Kidney (tissue), 14 donors: ENCODE data around the gene RUSC1. TPM values are rescaled to one million over a fixed set of nuclear protein-coding genes. Genes with fewer than 3 reads are reported as not detected.

Experiments
- DNase-seq, 5 donors: peaks; one replicate each; pipeline ENCODE4 v3.0.0-alpha.2; 2013 to 2020
- FAIRE-seq: peaks from 2 replicates; lab custom pipeline; 2012; peaks lifted over from hg19 to GRCh38; lab: Jason Lieb, UNC
- H3K27ac ChIP-seq, 2 donors: one replicate each; pipeline ENCODE4 v1.7.0; 2013; ENCODE audit warnings: low read depth in 2 of 2, low read length in 2 of 2, inconsistent platforms in 1 of 2
- H3K27me3 ChIP-seq: one replicate; pipeline ENCODE4 v1.7.1; 2013; ENCODE audit warnings: low read length, inconsistent platforms; ENCODE audit not compliant: control insufficient read depth, insufficient read depth
- H3K36me3 ChIP-seq, 3 donors: one replicate each; pipeline versions ENCODE4 v1.7.0 to v1.7.1; 2013; ENCODE audit warnings: low read length in 3 of 3, control low read depth in 1 of 3, inconsistent platforms in 1 of 3; ENCODE audit not compliant: insufficient read depth in 3 of 3, control insufficient read depth in 2 of 3
- H3K4me1 ChIP-seq, 3 donors: one replicate each; pipeline versions ENCODE4 v1.7.0 to v1.7.1; 2013; ENCODE audit warnings: low read length in 3 of 3, inconsistent platforms in 1 of 3, low read depth in 1 of 3; ENCODE audit not compliant: control insufficient read depth in 2 of 3, insufficient read depth in 2 of 3
- H3K4me3 ChIP-seq, 3 donors: one replicate each; pipeline versions ENCODE4 v1.7.0 to v1.8.1; 2013; ENCODE audit warnings: low read length in 3 of 3, control low read depth in 1 of 3, inconsistent platforms in 1 of 3
- H3K9ac ChIP-seq, 3 donors: one replicate each; pipeline versions ENCODE4 v1.7.0 to v1.7.1; 2013; ENCODE audit warnings: low read length in 3 of 3, control low read depth in 1 of 3, inconsistent platforms in 1 of 3
- H3K9me3 ChIP-seq, 3 donors: one replicate each; pipeline versions ENCODE4 v1.7.0 to v1.7.1; 2013; ENCODE audit warnings: low read length in 3 of 3, control low read depth in 1 of 3, inconsistent platforms in 1 of 3; ENCODE audit not compliant: control insufficient read depth in 2 of 3, insufficient read depth in 1 of 3
- CTCF ChIP-seq: IDR thresholded peaks from 3 replicates; pipeline ENCODE4 v1.5.1; 2012; ENCODE audit warnings: mild to moderate bottlenecking, moderate library complexity, borderline replicate concordance; ENCODE audit not compliant: insufficient read depth; ENCODE audit errors: extremely low read depth
- intact Hi-C: fragments of 100-400 bp; cut with DNase I; formaldehyde crosslinking; loops from one replicate; pipeline ENCODE4 v1.11.1; 2022
- microRNA-seq: library from miRNA; unstranded; fragments of <30 nt; microRNA quantifications from one replicate; pipeline ENCODE4 v1.2.0, GENCODE V29; 2020
- polyA plus RNA-seq: library from polyadenylated mRNA; stranded (reverse); fragments of 350-450 nt; fragmentation: Illumina TruSeq; extraction: RNeasy Lipid Tissue Mini Kit (QIAGEN cat#74804); gene quantifications from one replicate; pipeline ENCODE4 v1.2.3, GENCODE V29; 2014; ENCODE audit warnings: low read depth, low replicate concordance; ENCODE audit not compliant: insufficient read depth
- total RNA-seq: library from RNA; stranded (reverse); fragmentation: NEBNext Ultra II Directional; extraction: Animal tissue kit (Norgen Biotek cat#: 25700); gene quantifications from one replicate; pipeline ENCODE4 v1.2.1, GENCODE V29; 2021
- donor health status: control.
- donor health status: control.
- donor health status: control.
- donor health status: control.
- donor health status: control.
- donor health status: DM: yes; HTN: yes; CAD: no.
- donor health status: Normal renal cell carcinoma (clear cell type).

Gene RUSC1
- total and polyA plus RNA-seq, 2 donors from 2014 or later = 29.7 to 32.7 TPM

- intact Hi-C loops = no loop called here
- no peak overlapping the region for H3K27ac ChIP-seq
- FAIRE-seq (peak; percentile 56), DNase-seq (peak in 2 of 5 donors; percentile 78 to 88)
- H3K9ac ChIP-seq = no peak overlapping the region
- H3K27me3 ChIP-seq = no peaks in the 10 kb centered on the region
- no peaks in the 10 kb centered on the region for H3K9me3 ChIP-seq
- no peak overlapping the region for H3K4me3 ChIP-seq
- peaks cover 0 to 25% (median 2%) of the 10 kb centered on the region in 3 donors for H3K36me3 ChIP-seq
- no peaks in the 10 kb centered on the region for H3K4me1 ChIP-seq
- TF ChIP-seq CTCF = no peak
Observed at GRCh38 chr1:155379631-155380090, 59.0 kb downstream of the RUSC1 start.

Small RNA genes lying within 50 kb of the gene (microRNA-seq; reads per million reads assigned to microRNA genes)
- gene MIR555 = not detected

Other genes starting within 250 kb of the RUSC1 start
- gene EFNA3, start 242.1 kb upstream of the RUSC1 start, total RNA-seq = 1.7 TPM
- gene EFNA3, start 242.1 kb upstream of the RUSC1 start, polyA plus RNA-seq = 1.2 TPM
- gene EFNA1, start 193.0 kb upstream of the RUSC1 start, total RNA-seq = 133 TPM
- 61.1 TPM for gene EFNA1, start 193.0 kb upstream of the RUSC1 start, polyA plus RNA-seq
- gene SLC50A1, start 185.0 kb upstream of the RUSC1 start, total RNA-seq = 34.8 TPM
- gene SLC50A1, start 185.0 kb upstream of the RUSC1 start, polyA plus RNA-seq = 61.8 TPM
- gene DPM3, start 180.4 kb upstream of the RUSC1 start, total RNA-seq = 84.4 TPM
- gene DPM3, start 180.4 kb upstream of the RUSC1 start, polyA plus RNA-seq = 237 TPM
- 198 TPM for gene KRTCAP2, start 147.6 kb upstream of the RUSC1 start, total RNA-seq
- 351 TPM for gene KRTCAP2, start 147.6 kb upstream of the RUSC1 start, polyA plus RNA-seq
- gene TRIM46, start 147.0 kb upstream of the RUSC1 start, total RNA-seq = 2.1 TPM
- 0.28 TPM for gene TRIM46, start 147.0 kb upstream of the RUSC1 start, polyA plus RNA-seq
- 33.0 TPM for gene THBS3, start 113.0 kb upstream of the RUSC1 start, total RNA-seq
- 21.4 TPM for gene THBS3, start 113.0 kb upstream of the RUSC1 start, polyA plus RNA-seq
- gene MTX1, start 112.2 kb upstream of the RUSC1 start, total RNA-seq = 38.8 TPM
- 86.9 TPM for gene MTX1, start 112.2 kb upstream of the RUSC1 start, polyA plus RNA-seq
- gene ENTREP3, start 65.4 kb upstream of the RUSC1 start, total RNA-seq = 22.8 TPM
- 19.8 TPM for gene ENTREP3, start 65.4 kb upstream of the RUSC1 start, polyA plus RNA-seq
- gene SCAMP3, start 58.5 kb upstream of the RUSC1 start, total RNA-seq = 66.7 TPM
- 89.1 TPM for gene SCAMP3, start 58.5 kb upstream of the RUSC1 start, polyA plus RNA-seq
- 59.7 TPM for gene CLK2, start 47.4 kb upstream of the RUSC1 start, total RNA-seq
- 28.9 TPM for gene CLK2, start 47.4 kb upstream of the RUSC1 start, polyA plus RNA-seq
- gene HCN3, start 43.4 kb upstream of the RUSC1 start, total RNA-seq = 3.3 TPM
- 4.5 TPM for gene HCN3, start 43.4 kb upstream of the RUSC1 start, polyA plus RNA-seq
- 0.82 TPM for gene PKLR, start 19.5 kb upstream of the RUSC1 start, total RNA-seq
- gene PKLR, start 19.5 kb upstream of the RUSC1 start, polyA plus RNA-seq = 19.9 TPM
- gene FDPS, start 12.0 kb upstream of the RUSC1 start, total RNA-seq = 112 TPM
- 184 TPM for gene FDPS, start 12.0 kb upstream of the RUSC1 start, polyA plus RNA-seq
- gene ASH1L, start 241.9 kb downstream of the RUSC1 start, total RNA-seq = 68.5 TPM
- gene ASH1L, start 241.9 kb downstream of the RUSC1 start, polyA plus RNA-seq = 4.2 TPM